ENCODE measurements around the gene RAI1.
A peak's percentile ranks its signal among the peaks of the same experiment; 100 is the strongest.
"Not testable (repeated sequence)": the region's sequence is repeated elsewhere in the genome, so short reads cannot be mapped to it uniquely, and the experiment has no call there.

The RAI1 gene

DNA sequence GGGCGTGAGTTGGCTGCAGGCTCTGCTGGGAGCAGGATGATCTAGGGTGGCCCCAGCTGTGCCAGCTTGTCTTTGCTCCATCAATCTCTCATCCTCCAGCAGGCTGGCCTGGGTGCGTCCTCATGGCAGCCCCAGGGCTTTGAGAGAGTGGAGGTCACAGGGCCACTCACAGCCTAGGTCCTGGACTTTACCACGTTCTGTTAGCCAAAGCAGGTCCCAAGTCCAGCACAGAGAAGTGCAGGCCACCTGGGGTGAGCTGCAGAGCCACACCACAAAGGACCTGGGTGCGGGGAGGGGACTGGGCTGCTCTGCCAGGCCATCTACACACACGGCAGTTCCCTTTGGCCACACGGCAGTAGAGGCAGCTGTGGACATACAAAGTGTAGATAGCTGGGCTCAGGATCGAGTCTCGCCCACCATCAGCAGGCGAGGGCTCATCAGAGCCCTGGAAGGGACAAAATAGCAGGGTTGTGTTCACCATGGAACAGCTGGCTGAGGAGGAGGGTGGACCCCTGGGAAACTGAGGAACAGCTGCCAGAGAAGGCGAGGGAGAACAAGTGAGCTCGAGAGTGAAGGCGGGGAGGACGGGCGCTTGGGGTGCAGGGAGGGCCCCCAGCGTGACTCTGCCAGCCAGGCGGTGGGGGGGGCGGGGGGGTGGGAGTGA lies 125.5 kb downstream of the RAI1 start:
- DNase-seq (ENCODE audit: low read depth), result no peak
- no peak for TF ChIP-seq CTCF (IDR thresholded peaks at IDR 0.05; ENCODE audit: low read length, missing control alignments)
- H3K4me3 ChIP-seq (replicated peaks; ENCODE audit: low read depth, low read length), result no peak overlapping the region

DNA sequence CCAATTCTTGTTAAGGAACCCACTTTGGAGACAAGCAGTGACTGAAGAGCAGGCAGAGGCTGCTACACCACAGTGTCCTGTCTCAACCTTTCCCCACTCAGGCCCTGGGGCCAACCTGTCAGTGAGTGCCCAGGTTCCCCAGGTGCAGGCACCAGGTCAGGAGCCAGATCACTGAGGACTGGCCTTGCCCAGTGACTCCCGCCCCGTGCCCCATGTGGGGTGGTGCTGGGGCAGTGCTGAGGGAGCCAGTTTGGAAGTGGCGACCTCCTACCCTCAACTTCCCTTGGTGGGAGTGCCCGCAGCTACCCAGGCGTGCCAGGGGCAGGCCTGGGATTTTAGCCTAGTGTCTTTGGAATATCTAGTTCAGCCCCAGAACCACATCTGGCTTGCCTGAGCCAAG lies 126.2 kb downstream of the RAI1 start:
- no peak for TF ChIP-seq CTCF (IDR thresholded peaks at IDR 0.05; ENCODE audit: low read length, missing control alignments)
- DNase-seq (ENCODE audit: low read depth), result no peak
- H3K4me3 ChIP-seq (replicated peaks; ENCODE audit: low read depth, low read length), result no peak overlapping the region

- not testable (repeated sequence) for H3K4me3 ChIP-seq (replicated peaks; ENCODE audit: low read depth, low read length); DNase-seq (ENCODE audit: low read depth)
Measured at GRCh38 chr17:17808200-17808599, 126.9 kb downstream of the RAI1 start.

DNA sequence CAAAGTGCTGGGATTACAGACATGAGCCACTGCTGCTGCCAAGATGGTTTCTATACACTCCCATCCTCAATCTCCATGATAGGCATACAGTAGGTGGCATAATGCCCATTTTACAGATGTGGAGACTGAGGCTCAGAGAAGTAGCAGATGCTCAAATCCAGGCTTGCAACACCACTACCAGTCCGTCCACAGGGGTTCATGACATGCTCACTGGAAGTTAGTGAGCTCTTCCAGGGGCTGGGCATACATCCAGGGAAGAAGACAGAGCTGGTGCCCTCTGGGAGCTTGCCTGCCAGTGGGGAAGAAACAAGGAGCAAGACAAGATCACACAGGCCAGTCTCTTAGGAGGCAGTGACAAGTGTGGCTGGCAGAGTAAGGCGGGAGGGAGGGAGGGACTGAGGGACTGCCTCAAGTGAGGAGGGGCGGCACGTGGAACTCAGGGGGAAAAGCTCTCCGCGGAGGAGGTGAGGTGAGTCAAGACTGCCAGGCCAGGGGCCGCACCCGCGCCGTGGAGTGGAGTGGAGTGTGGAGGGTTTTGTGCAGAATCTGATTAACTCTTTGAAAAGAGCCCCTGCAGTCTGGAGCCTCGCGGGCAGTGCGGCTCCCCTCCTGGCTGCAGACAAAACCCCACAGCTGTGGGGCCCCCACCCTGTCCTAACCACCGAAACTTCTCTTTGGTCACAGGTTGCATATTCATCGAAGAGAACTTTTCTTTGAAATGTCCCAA lies 127.6 kb downstream of the RAI1 start:
- H3K4me3 ChIP-seq (replicated peaks; ENCODE audit: low read depth, low read length), result no peak overlapping the region
- no peak for TF ChIP-seq CTCF (IDR thresholded peaks at IDR 0.05; ENCODE audit: low read length, missing control alignments)

DNA sequence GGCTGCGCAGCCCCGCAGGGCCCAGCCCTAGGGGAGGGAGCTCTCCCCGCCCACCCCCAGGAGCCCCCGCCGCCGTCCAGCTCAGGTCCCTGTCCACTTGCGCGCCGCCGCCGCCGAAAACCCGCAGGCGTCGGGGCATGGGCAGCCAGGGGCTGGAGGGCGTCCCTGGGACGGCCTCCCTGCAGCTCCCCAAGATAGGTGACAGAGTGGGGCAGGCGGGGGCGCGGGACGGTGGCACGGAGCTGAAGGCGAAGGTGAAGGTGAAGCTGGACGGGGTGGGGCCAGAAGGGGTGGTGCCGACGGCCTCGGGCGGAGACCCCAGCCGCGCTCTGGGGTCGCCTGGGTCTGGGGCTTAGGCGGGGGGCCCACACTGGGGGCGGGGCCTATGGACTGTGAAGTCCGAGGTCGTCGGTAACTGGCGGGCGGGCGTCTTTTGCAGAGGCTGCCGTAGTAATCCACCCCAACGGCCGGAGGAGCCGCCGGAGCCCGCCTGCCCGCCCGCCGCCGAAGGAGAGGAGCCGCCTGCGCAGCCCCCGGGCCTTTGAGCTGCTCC lies 128.3 kb downstream of the RAI1 start:
- DNase-seq (ENCODE audit: low read depth), result no peak
- H3K4me3 ChIP-seq (replicated peaks; ENCODE audit: low read depth, low read length), result no peak overlapping the region
- TF ChIP-seq CTCF (IDR thresholded peaks at IDR 0.05; ENCODE audit: low read length, missing control alignments), result no peak

More for the DNA sequence above, 127.6 kb downstream of the RAI1 start:
- peak; percentile 41 for DNase-seq (ENCODE audit: low read depth)

DNA sequence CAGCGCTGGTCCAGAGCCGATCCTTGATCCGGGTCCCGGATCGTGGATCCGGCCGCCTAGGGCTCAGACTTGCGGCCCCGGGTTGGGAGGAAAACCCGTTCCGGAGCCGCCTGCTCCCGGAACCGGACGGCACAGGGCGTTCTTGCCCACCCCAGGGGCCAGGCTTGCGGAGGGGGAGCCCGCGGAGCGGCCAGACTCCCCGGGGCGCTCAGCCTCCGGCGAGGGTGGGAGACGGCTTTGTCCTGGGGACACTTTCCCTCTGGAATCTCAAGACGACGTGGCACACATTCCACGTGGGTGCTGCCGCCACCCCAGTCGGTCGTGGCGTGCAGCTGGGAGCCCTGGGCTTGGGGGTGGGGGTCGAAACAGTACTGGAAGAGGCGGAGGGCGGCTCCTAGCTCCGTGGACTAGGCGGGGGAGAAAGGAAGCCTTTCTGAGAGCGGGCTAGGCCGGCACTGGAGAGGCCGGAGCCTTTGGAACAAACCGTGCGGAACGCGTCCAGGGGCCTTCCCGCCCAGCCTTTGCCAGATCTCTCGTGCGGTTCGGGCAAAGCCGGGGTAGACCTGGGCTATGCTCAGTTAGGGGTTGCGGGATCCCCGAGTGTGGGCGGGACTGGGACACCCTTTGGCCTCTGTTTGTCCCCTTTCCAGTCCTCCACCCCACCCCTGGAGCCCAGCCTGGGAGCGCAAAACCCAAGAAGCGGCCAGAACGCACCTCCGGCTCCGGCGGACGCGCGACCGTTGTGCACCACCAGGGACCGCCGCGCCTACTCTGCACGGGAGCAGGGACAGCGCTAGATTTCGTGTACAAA lies 129.0 kb downstream of the RAI1 start:
- H3K4me3 ChIP-seq (replicated peaks; ENCODE audit: low read depth, low read length), result no peak overlapping the region
- TF ChIP-seq CTCF (IDR thresholded peaks at IDR 0.05; ENCODE audit: low read length, missing control alignments), result no peak
- DNase-seq (ENCODE audit: low read depth), result peak; percentile 53

DNA sequence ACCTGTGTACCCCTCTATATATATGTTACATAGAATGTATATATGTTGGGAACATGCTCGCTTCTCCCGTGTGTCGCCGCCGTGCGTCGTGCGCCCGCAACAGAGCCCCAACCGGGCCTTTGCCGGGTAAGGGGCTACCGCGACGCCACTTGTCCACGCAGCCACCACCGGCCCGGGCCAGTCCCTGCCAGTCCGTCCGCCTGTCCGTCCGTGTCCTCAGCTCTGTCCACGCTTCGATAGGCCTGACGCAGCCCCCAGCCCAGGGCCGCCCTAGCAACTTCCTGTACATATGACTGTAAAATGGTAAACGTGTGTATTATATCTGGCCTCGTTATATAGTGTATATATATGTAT lies 129.6 kb downstream of the RAI1 start:
- H3K4me3 ChIP-seq (replicated peaks; ENCODE audit: low read depth, low read length), result no peak overlapping the region
- no peak for DNase-seq (ENCODE audit: low read depth)
- no peak for TF ChIP-seq CTCF (IDR thresholded peaks at IDR 0.05; ENCODE audit: low read length, missing control alignments)
